ENCODE data around the gene PURA.

Gene PURA

GRCh38 chr5:140157032-140157781 lies 43.3 kb downstream of the PURA start:
- peak overlapping the region; percentile 38 for H3K4me3 ChIP-seq (ENCODE audit: low read depth, low read length)
- TF ChIP-seq CTCF (IDR thresholded peaks at IDR 0.05; ENCODE audit: insufficient read depth, low read depth, low read length, missing control alignments): peak; percentile 83
- peak; percentile 88 for DNase-seq (ENCODE audit: low read depth)

GRCh38 chr5:140159014-140159927 lies 45.4 kb downstream of the PURA start:
- TF ChIP-seq CTCF (IDR thresholded peaks at IDR 0.05; ENCODE audit: insufficient read depth, low read depth, low read length, missing control alignments): no peak
- DNase-seq (ENCODE audit: low read depth): no peak
- H3K4me3 ChIP-seq (ENCODE audit: low read depth, low read length): no peak overlapping the region

- no peak for TF ChIP-seq CTCF (IDR thresholded peaks at IDR 0.05; ENCODE audit: insufficient read depth, low read depth, low read length, missing control alignments)
- DNase-seq (ENCODE audit: low read depth): no peak
- H3K4me3 ChIP-seq (ENCODE audit: low read depth, low read length): no peak overlapping the region
These were observed 48.4 kb downstream of the PURA start for GRCh38 chr5:140162275-140162674.

- no peak overlapping the region for H3K4me3 ChIP-seq (ENCODE audit: low read depth, low read length)
- no peak for DNase-seq (ENCODE audit: low read depth)
- no peak for TF ChIP-seq CTCF (IDR thresholded peaks at IDR 0.05; ENCODE audit: insufficient read depth, low read depth, low read length, missing control alignments)
These were observed 48.9 kb downstream of the PURA start for GRCh38 chr5:140162781-140163180.

- no peak for TF ChIP-seq CTCF (IDR thresholded peaks at IDR 0.05; ENCODE audit: insufficient read depth, low read depth, low read length, missing control alignments)
- no peak for DNase-seq (ENCODE audit: low read depth)
- no peak overlapping the region for H3K4me3 ChIP-seq (ENCODE audit: low read depth, low read length)
These were observed 51.4 kb downstream of the PURA start for GRCh38 chr5:140165101-140165922.

- no peak overlapping the region for H3K4me3 ChIP-seq (ENCODE audit: low read depth, low read length)
- DNase-seq (ENCODE audit: low read depth): no peak
- TF ChIP-seq CTCF (IDR thresholded peaks at IDR 0.05; ENCODE audit: insufficient read depth, low read depth, low read length, missing control alignments): no peak
These were observed 52.0 kb downstream of the PURA start for GRCh38 chr5:140165923-140166270.
